ENCODE measurements around the gene IRGC.

DNA sequence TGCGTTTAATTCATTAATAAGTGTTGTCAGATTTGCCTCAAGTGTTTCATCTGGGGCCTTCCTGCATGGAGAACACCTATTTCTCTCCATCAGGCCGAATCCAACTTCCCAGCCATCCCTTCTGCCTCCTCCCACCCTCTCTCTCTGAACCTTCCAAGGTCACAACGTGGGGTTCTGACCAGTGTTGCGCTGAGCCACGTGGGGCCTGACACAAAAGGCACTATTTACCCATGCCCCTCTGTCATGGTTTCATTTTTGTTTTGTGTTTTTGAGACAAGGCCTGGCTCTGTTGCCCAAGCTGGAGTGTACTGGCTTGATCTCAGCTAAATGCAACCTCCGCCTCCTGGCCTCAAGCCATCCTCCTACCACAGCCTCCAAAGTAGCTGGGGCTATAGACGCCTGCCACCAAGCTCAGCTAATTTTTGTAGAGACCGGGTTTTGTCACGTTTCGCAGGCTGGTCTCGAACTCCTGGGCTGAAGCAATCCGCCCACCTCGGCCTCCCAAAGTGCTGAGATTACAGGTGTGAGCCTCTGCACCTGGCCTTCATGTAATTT, 8.6 kb upstream of the IRGC start:
- TF ChIP-seq CTCF (tag by site-specific recombination; IDR thresholded peaks at IDR 0.05): no peak
- TF ChIP-seq, protein P1, sequence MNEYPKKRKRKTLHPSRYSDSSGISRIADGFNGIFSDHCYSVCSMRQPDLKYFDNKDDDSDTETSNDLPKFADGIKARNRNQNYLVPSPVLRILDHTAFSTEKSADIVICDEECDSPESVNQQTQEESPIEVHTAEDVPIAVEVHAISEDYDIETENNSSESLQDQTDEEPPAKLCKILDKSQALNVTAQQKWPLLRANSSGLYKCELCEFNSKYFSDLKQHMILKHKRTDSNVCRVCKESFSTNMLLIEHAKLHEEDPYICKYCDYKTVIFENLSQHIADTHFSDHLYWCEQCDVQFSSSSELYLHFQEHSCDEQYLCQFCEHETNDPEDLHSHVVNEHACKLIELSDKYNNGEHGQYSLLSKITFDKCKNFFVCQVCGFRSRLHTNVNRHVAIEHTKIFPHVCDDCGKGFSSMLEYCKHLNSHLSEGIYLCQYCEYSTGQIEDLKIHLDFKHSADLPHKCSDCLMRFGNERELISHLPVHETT (tag by site-specific recombination; IDR thresholded peaks at IDR 0.05): no peak
- no peak for TF ChIP-seq ZBTB44 (tag by site-specific recombination; IDR thresholded peaks at IDR 0.05)
- TF ChIP-seq ZNF121 (tag by site-specific recombination; IDR thresholded peaks at IDR 0.05): no peak
- TF ChIP-seq MYNN (tag by site-specific recombination; IDR thresholded peaks at IDR 0.05; ENCODE audit: borderline replicate concordance): no peak
